HepG2 (cell line): ENCODE results near the gene DNAJB12. TPM values are rescaled to one million over a fixed set of nuclear protein-coding genes. Genes with fewer than 3 reads are reported as not detected.

Source experiments
- CBX5 ChIP-seq: sonication (generic); formaldehyde crosslinking; IDR thresholded peaks from 2 replicates; pipeline ENCODE4 v1.4.0; 2020; ENCODE audit warnings: missing genetic modification reagents, borderline replicate concordance
- CHD2 ChIP-seq: IDR thresholded peaks from 2 replicates; pipeline ENCODE4 v1.6.1; 2011; ENCODE audit warnings: low read depth, low read length, improper control_type of control experiment
- MTF1 ChIP-seq: sonication (generic); formaldehyde crosslinking; IDR thresholded peaks from 2 replicates; pipeline ENCODE4 v1.5.0; 2020; ENCODE audit warnings: missing genetic modification reagents
- RERE ChIP-seq: IDR thresholded peaks from 2 replicates; pipeline ENCODE4 v1.6.1; 2016; ENCODE audit warnings: low read depth, missing genetic modification reagents, missing compliant biosample characterization
- RFX3 ChIP-seq: IDR thresholded peaks from 2 replicates; pipeline ENCODE4 v1.6.1; 2016; ENCODE audit warnings: missing biosample characterization, missing genetic modification reagents
- RFXANK ChIP-seq: IDR thresholded peaks from 2 replicates; pipeline ENCODE4 v1.6.1; 2016
- SPEN ChIP-seq: sonication (generic); formaldehyde crosslinking; IDR thresholded peaks from 2 replicates; pipeline ENCODE4 v1.5.1; 2020; ENCODE audit warnings: low read depth, mild to moderate bottlenecking, missing genetic modification reagents
- TEAD2 ChIP-seq: sonication (generic); formaldehyde crosslinking; IDR thresholded peaks from 2 replicates; pipeline ENCODE4 v1.9.0; 2021; ENCODE audit warnings: missing genetic modification reagents
- TOPORS ChIP-seq: sonication (generic); formaldehyde crosslinking; IDR thresholded peaks from 2 replicates; pipeline ENCODE4 v1.8.0; 2023; ENCODE audit warnings: mild to moderate bottlenecking, missing genetic modification reagents
- YEATS4 ChIP-seq: sonication (generic); formaldehyde crosslinking; IDR thresholded peaks from 2 replicates; pipeline ENCODE4 v1.4.0; 2020; ENCODE audit warnings: missing genetic modification reagents, borderline replicate concordance
- ZBTB42 ChIP-seq: sonication (generic); formaldehyde crosslinking; IDR thresholded peaks from 2 replicates; pipeline ENCODE4 v1.5.0; 2020; ENCODE audit warnings: mild to moderate bottlenecking, missing genetic modification reagents
- ZNF10 ChIP-seq: sonication (generic); formaldehyde crosslinking; IDR thresholded peaks from 2 replicates; pipeline ENCODE4 v1.4.0; 2020; ENCODE audit warnings: mild to moderate bottlenecking, low read depth, missing genetic modification reagents, borderline replicate concordance
- ZNF143 ChIP-seq: sonication (generic); formaldehyde crosslinking; IDR thresholded peaks from 2 replicates; pipeline ENCODE4 v1.4.0; 2020; ENCODE audit warnings: missing genetic modification reagents
- ZNF546 ChIP-seq: sonication (generic); formaldehyde crosslinking; conservative IDR thresholded peaks from 2 replicates; pipeline ENCODE4 v1.8.1; 2023; ENCODE audit warnings: mild to moderate bottlenecking, missing genetic modification reagents
- ZNF720 ChIP-seq: sonication (generic); formaldehyde crosslinking; IDR thresholded peaks from 2 replicates; pipeline ENCODE4 v1.4.0; 2020; ENCODE audit warnings: missing genetic modification reagents
- ZNF747 ChIP-seq: sonication (generic); formaldehyde crosslinking; IDR thresholded peaks from 2 replicates; pipeline ENCODE4 v1.8.1; 2023; ENCODE audit warnings: missing genetic modification reagents, mild to moderate bottlenecking, borderline replicate concordance
- ZNF776 ChIP-seq: sonication (generic); formaldehyde crosslinking; IDR thresholded peaks from 2 replicates; pipeline ENCODE4 v1.4.0; 2020; ENCODE audit warnings: mild to moderate bottlenecking, missing genetic modification reagents
- ZNF800 ChIP-seq: sonication (generic); formaldehyde crosslinking; IDR thresholded peaks from 2 replicates; pipeline ENCODE4 v1.4.0; 2020; ENCODE audit warnings: missing genetic modification reagents
- ZSCAN21 ChIP-seq: sonication (generic); formaldehyde crosslinking; IDR thresholded peaks from 2 replicates; pipeline ENCODE4 v1.8.0; 2022; ENCODE audit warnings: mild to moderate bottlenecking, missing genetic modification reagents, moderate library complexity, borderline replicate concordance
- polyA plus RNA-seq, 8 experiments: library from polyadenylated mRNA; depleted of rRNA in 3 of 8; stranded (reverse) in 7 of 8; unstranded in 1 of 8; fragments of >200 nt; fragmentation: Illumina TruSeq in 4 of 8; extraction: Trizol in 4 of 8; gene quantifications; 2 replicates each; pipeline versions ENCODE4 v1.2.1 to v1.2.3, GENCODE V29; 2011 to 2016; ENCODE audit warnings: low read depth in 4 of 8, missing spikeins in 1 of 8, mixed read lengths in 1 of 8; ENCODE audit not compliant: insufficient read depth in 1 of 8
- total RNA-seq, 5 experiments: library from RNA; depleted of rRNA; stranded (reverse); fragments of >200 nt; fragmentation: Illumina TruSeq; extraction: Trizol; gene quantifications; 2 replicates each; pipeline ENCODE4 v1.2.3, GENCODE V29; 2016; ENCODE audit warnings: low read depth in 1 of 5
- TF ChIP-seq, protein P1 (sequence below): sonication (generic); formaldehyde crosslinking; IDR thresholded peaks from 2 replicates; pipeline ENCODE4 v1.8.0; 2022; ENCODE audit warnings: mild to moderate bottlenecking, missing genetic modification reagents, moderate library complexity

DNAJB12 gene
- total and polyA plus RNA-seq, 2 of the 13 experiments (the other 11 are each of a cell fraction or from before 2014, with no cell fraction given): 10.8 to 18.2 TPM

DNA sequence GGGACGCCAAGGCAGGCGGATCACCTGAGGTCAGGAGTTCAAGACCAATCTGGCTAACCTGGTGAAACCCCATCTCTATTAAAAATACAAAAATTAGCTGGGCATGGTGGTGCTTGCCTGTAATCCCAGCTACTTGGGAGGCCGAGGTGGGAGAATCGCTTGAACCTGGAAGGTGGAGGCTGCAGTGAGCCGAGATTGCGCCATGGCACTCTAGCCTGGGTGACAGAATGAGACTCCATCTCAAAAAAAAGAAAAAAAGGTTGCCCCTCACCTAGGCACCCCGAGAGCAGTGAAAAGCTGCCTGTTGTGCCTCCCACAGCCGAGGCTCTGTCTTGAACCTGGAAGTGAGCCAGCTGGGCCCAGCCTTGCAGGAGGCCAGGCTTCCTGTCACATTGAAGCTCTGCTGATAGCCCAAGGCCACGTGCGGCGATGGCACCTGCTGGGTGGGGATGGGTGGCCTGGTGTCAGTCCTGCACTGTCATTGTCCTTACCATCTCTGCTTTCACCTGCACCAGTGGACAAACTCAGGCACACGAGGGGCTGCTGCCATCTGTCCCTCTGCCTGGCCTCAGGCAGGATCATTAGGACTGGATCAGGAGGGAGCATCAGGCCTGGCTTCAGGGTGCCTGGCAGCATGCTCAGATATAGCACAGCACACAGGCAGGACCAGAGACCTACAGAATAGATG lies 37.8 kb downstream of the DNAJB12 start (continued):
- TF ChIP-seq, protein P1, sequence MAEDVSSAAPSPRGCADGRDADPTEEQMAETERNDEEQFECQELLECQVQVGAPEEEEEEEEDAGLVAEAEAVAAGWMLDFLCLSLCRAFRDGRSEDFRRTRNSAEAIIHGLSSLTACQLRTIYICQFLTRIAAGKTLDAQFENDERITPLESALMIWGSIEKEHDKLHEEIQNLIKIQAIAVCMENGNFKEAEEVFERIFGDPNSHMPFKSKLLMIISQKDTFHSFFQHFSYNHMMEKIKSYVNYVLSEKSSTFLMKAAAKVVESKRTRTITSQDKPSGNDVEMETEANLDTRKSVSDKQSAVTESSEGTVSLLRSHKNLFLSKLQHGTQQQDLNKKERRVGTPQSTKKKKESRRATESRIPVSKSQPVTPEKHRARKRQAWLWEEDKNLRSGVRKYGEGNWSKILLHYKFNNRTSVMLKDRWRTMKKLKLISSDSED (CRISPR knock-in tag): no peak
- TF ChIP-seq YEATS4 (CRISPR knock-in tag) (no peak; the same call in 1 of the 2 replicates), MTF1 (CRISPR knock-in tag) (no peak), ZSCAN21 (CRISPR knock-in tag) (peak; percentile 67; the same call in 1 of the 2 replicates), ZNF747 (peak; percentile 54; the same call in 1 of the 2 replicates), RFXANK (CRISPR knock-in tag) (no peak), RERE (CRISPR knock-in tag) (0 out of 2 replicates have a peak, but pooled peaks have one; percentile 24), ZNF720 (no peak), ZNF800 (CRISPR knock-in tag) (no peak), SPEN (CRISPR knock-in tag) (peak; percentile 92), ZNF10 (CRISPR knock-in tag) (no peak), CBX5 (CRISPR knock-in tag) (peak; percentile 88; the same call in 1 of the 2 replicates), ZNF776 (peak; percentile 81; the same call in 1 of the 2 replicates), TOPORS (CRISPR knock-in tag) (no peak), ZNF143 (CRISPR knock-in tag) (peak; percentile 32; the same call in 1 of the 2 replicates), CHD2 (no peak), TEAD2 (CRISPR knock-in tag) (0 out of 2 replicates have a peak, but pooled peaks have one; percentile 23), RFX3 (CRISPR knock-in tag) (no peak), ZBTB42 (CRISPR knock-in tag) (no peak), ZNF546 (CRISPR knock-in tag) (peak; percentile 71; the same call in 1 of the 2 replicates)
